ENCODE measurements around the gene PKN2.

DNA sequence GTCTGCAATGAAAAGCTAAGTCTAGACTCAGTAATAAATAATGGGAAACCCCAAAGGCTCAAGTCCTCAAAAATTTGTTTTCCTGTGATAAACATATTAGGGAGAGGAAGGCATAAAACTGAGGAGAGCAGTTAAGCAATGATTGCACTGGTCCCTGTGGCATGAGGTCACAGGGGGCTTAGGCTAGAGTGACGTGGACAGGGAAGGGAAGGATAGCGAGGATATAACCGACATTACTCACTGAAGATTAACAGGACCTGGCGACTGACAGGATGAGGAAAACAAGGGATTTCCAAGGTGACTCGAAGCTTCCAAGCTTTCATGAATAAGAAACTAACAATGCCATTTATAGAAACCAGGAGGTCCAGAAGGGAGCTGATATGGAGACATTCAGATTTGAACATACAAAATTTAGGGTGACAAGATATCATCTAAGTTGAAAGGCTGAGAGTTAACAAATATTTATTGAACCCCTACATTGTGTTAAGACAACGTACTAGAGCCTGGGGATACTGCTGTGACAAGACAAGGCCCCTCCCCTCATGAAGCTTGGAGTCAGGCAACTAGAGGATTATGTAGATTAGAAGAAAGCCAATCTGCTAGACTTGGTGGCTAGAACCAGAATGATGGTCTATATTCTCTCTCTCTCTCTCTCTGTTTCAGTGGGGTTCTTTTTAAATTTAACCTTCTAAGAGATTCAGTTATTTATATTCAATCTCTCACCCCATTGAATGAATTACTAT lies 33.2 kb upstream of the PKN2 start:
- no peak for TF ChIP-seq CTCF (IDR thresholded peaks at IDR 0.05)
- TF ChIP-seq POLR2A (IDR thresholded peaks at IDR 0.05): no peak

All from thyroid gland (tissue), 4 donors.